HepG2 (cell line): Measurements from ENCODE around the gene CGB8. TPM values are rescaled to one million over a fixed set of nuclear protein-coding genes. Genes with fewer than 3 reads are reported as not detected.

Source experiments
- ATAC-seq: fragments of 200-7000 bp; cut with Tn5 transposase; 3 replicates; pipeline ENCODE4 v1.9.1; 2020; ENCODE audit warnings: mild to moderate bottlenecking, moderate library complexity
- BruUV-seq: library from RNA; stranded (reverse); fragments of 400-500 nt; replicated peaks from 2 replicates; lab custom pipeline; 2021; lab: Mats Ljungman, UMichigan
- CTCF ChIA-PET: fragments of 300-600 bp; formaldehyde crosslinking; extraction: SDS; loops from one replicate; lab custom pipeline; 2021; ENCODE audit warnings: low total read pairs, inconsistent platforms, low intra/inter-chr PET ratio; lab: Yijun Ruan, JAX
- POLR2A ChIA-PET: fragments of 350-600 bp; sonication (Branson Sonifier 250); formaldehyde crosslinking; loops from one replicate; lab custom pipeline; 2020; ENCODE audit warnings: antibody characterized with exemption, inconsistent platforms; lab: Yijun Ruan, JAX
- DNase-seq: peaks from one replicate; pipeline ENCODE4 v3.0.0-alpha.2; 2015; ENCODE audit warnings: low spot score
- FAIRE-seq: peaks from 3 replicates; lab custom pipeline; 2011; peaks lifted over from hg19 to GRCh38; lab: Jason Lieb, UNC
- H2AFZ ChIP-seq: one replicate; pipeline ENCODE4 v1.6.1; 2011; ENCODE audit warnings: low read length, inconsistent platforms
- H3K27ac ChIP-seq: fragments of 300-600 bp; 3 replicates; pipeline ENCODE4 v1.8.0; 2011; ENCODE audit warnings: mixed run types, mild to moderate bottlenecking, mixed read lengths, low read length, inconsistent platforms; ENCODE audit not compliant: insufficient read depth; ENCODE audit errors: extremely low read length
- H3K27me3 ChIP-seq, 2 experiments: fragments of 200-600 bp in 1 of 2; 2 replicates in 1 of 2; 3 replicates in 1 of 2; pipeline versions ENCODE4 v1.6.0 to v1.8.0; 2011; ENCODE audit warnings: low read length in 2 of 2, mild to moderate bottlenecking in 2 of 2, moderate library complexity in 2 of 2, inconsistent platforms in 1 of 2; ENCODE audit not compliant: insufficient read depth in 2 of 2, control insufficient read depth in 1 of 2
- H3K36me3 ChIP-seq, 2 experiments: fragments of 200-600 bp in 1 of 2; replicated peaks in 1 of 2; 2 replicates in 1 of 2; 3 replicates in 1 of 2; pipeline versions ENCODE4 v1.5.1 to v1.8.0; 2011; ENCODE audit warnings: low read length in 2 of 2, inconsistent platforms in 1 of 2; ENCODE audit not compliant: insufficient read depth in 2 of 2, control insufficient read depth in 1 of 2
- H3K4me1 ChIP-seq: 2 replicates; pipeline ENCODE4 v1.5.1; 2012; ENCODE audit warnings: low read length, inconsistent platforms; ENCODE audit not compliant: insufficient read depth
- H3K4me2 ChIP-seq: 2 replicates; pipeline ENCODE4 v1.6.0; 2011; ENCODE audit warnings: low read depth, low read length, inconsistent platforms
- H3K4me3 ChIP-seq, 3 experiments: fragments of 200-600 bp in 1 of 3; sonication (generic), shearing (Covaris generic) in 1 of 3; replicated peaks in 1 of 3; 2 replicates each; pipeline ENCODE4 v1.5.1; 2011 to 2016; ENCODE audit warnings: low read length in 3 of 3, inconsistent platforms in 2 of 3, low read depth in 2 of 3, mild to moderate bottlenecking in 2 of 3, control low read depth in 1 of 3, mixed read lengths in 1 of 3; ENCODE audit not compliant: insufficient read depth in 1 of 3
- H3K79me2 ChIP-seq: one replicate; pipeline ENCODE4 v1.6.1; 2011; ENCODE audit warnings: low read length, inconsistent platforms; ENCODE audit not compliant: insufficient read depth
- H3K9ac ChIP-seq: 2 replicates; pipeline ENCODE4 v1.6.0; 2011; ENCODE audit warnings: mild to moderate bottlenecking, low read depth, low read length, inconsistent platforms; ENCODE audit not compliant: insufficient read depth
- H3K9me3 ChIP-seq: 2 replicates; pipeline ENCODE4 v1.5.1; 2012; ENCODE audit warnings: mild to moderate bottlenecking, low read length
- H4K20me1 ChIP-seq: 2 replicates; pipeline ENCODE4 v1.6.0; 2011; ENCODE audit warnings: inconsistent platforms, mild to moderate bottlenecking, low read length, moderate library complexity; ENCODE audit not compliant: insufficient read depth
- ATRX ChIP-seq: sonication (generic); formaldehyde crosslinking; IDR thresholded peaks from 2 replicates; pipeline ENCODE4 v1.4.0; 2020; ENCODE audit warnings: missing genetic modification reagents, borderline replicate concordance
- CTCF ChIP-seq: sonication (generic); formaldehyde crosslinking; IDR thresholded peaks from 2 replicates; pipeline ENCODE4 v1.5.0; 2020; ENCODE audit warnings: mild to moderate bottlenecking, missing genetic modification reagents, moderate library complexity
- DR1 ChIP-seq: sonication (generic); formaldehyde crosslinking; IDR thresholded peaks from 2 replicates; pipeline ENCODE4 v1.8.0; 2021; ENCODE audit warnings: mild to moderate bottlenecking, missing genetic modification reagents, inconsistent platforms
- GFI1 ChIP-seq: sonication (generic); formaldehyde crosslinking; IDR thresholded peaks from 2 replicates; pipeline ENCODE4 v1.5.0; 2020; ENCODE audit warnings: missing genetic modification reagents, mild to moderate bottlenecking, borderline replicate concordance
- HMGXB4 ChIP-seq, 2 experiments: sonication (generic) in 1 of 2; formaldehyde crosslinking in 1 of 2; IDR thresholded peaks; 2 replicates each; pipeline versions ENCODE4 v1.4.0 to v1.6.1; 2018 to 2020; ENCODE audit warnings: missing genetic modification reagents in 2 of 2, borderline replicate concordance in 1 of 2, low read depth in 1 of 2, mild to moderate bottlenecking in 1 of 2, missing biosample characterization in 1 of 2
- HNRNPK ChIP-seq: fragments of 200-400 bp; formaldehyde crosslinking; IDR thresholded peaks from 2 replicates; pipeline ENCODE4 v1.6.1; 2018; ENCODE audit warnings: low read length, low read depth, moderate library complexity, mild to moderate bottlenecking; ENCODE audit not compliant: poor library complexity, severe bottlenecking
- SKI ChIP-seq: fragments of 450-650 bp; IDR thresholded peaks from one replicate; pipeline ENCODE4 v1.6.1; 2018; ENCODE audit warnings: mild to moderate bottlenecking; ENCODE audit not compliant: partially characterized antibody
- SMAD1 ChIP-seq: sonication (generic); formaldehyde crosslinking; IDR thresholded peaks from 2 replicates; pipeline ENCODE4 v1.4.0; 2020; ENCODE audit warnings: missing genetic modification reagents, low read depth, mild to moderate bottlenecking, borderline replicate concordance
- TOPORS ChIP-seq: sonication (generic); formaldehyde crosslinking; IDR thresholded peaks from 2 replicates; pipeline ENCODE4 v1.8.0; 2023; ENCODE audit warnings: mild to moderate bottlenecking, missing genetic modification reagents
- ZNF501 ChIP-seq: sonication (generic); formaldehyde crosslinking; IDR thresholded peaks from 2 replicates; pipeline ENCODE4 v1.5.1; 2020; ENCODE audit warnings: mild to moderate bottlenecking, moderate library complexity, missing genetic modification reagents
- ZNF883 ChIP-seq: sonication (generic); formaldehyde crosslinking; IDR thresholded peaks from 2 replicates; pipeline ENCODE4 v1.5.1; 2020; ENCODE audit warnings: mild to moderate bottlenecking, missing genetic modification reagents; ENCODE audit errors: not compliant biosample characterization
- ZSCAN31 ChIP-seq: sonication (generic); formaldehyde crosslinking; IDR thresholded peaks from 2 replicates; pipeline ENCODE4 v1.5.0; 2020; ENCODE audit warnings: low read depth, mild to moderate bottlenecking, missing genetic modification reagents
- WGBS: methylation state at CpG from one replicate; pipeline ENCODE4 v1.1.6; 2017; ENCODE audit warnings: low lambda C conversion rate; 5-methylcytosine and 5-hydroxymethylcytosine counted together
- in situ Hi-C: cut with HindIII; loops from 2 replicates; pipeline ENCODE4 v1.10.0; 2017; ENCODE audit warnings: low pct_unique_long_range_greater_than_20kb; ENCODE audit not compliant: extremely low pct_ligation_motif_present
- intact Hi-C: fragments of 100-400 bp; cut with micrococcal nuclease; formaldehyde crosslinking; loops from one replicate; pipeline ENCODE4 v1.10.0; 2022; ENCODE audit not compliant: unreplicated experiment
- polyA plus RNA-seq, 8 experiments: library from polyadenylated mRNA; depleted of rRNA in 3 of 8; stranded (reverse) in 7 of 8; unstranded in 1 of 8; fragments of >200 nt; fragmentation: Illumina TruSeq in 4 of 8; extraction: Trizol in 4 of 8; gene quantifications; 2 replicates each; pipeline versions ENCODE4 v1.2.1 to v1.2.3, GENCODE V29; 2011 to 2016; ENCODE audit warnings: low read depth in 4 of 8, missing spikeins in 1 of 8, mixed read lengths in 1 of 8; ENCODE audit not compliant: insufficient read depth in 1 of 8
- total RNA-seq, 5 experiments: library from RNA; depleted of rRNA; stranded (reverse); fragments of >200 nt; fragmentation: Illumina TruSeq; extraction: Trizol; gene quantifications; 2 replicates each; pipeline ENCODE4 v1.2.3, GENCODE V29; 2016; ENCODE audit warnings: low read depth in 1 of 5

Gene CGB8
- total and polyA plus RNA-seq, 2 of the 13 experiments (the other 11 are each of a cell fraction or from before 2014, with no cell fraction given), result not detected

GRCh38 chr19:49019242-49019932, 29.5 kb downstream of the CGB8 start:
- intact Hi-C loops, result no loop called here
- TF ChIP-seq HNRNPK (peak; percentile 39), HMGXB4 (CRISPR knock-in tag; IDR thresholded peaks at IDR 0.05; ENCODE audit: borderline replicate concordance in 1 of 2, low read depth in 1 of 2) (peak in 1 of 2 experiments; percentile 6; a peak in 1 of 4 replicates), SKI (peak; percentile 50), ATRX (CRISPR knock-in tag) (no peak), GFI1 (CRISPR knock-in tag) (no peak), DR1 (CRISPR knock-in tag) (no peak), ZNF501 (CRISPR knock-in tag) (peak; percentile 27; the same call in 1 of the 2 replicates), ZNF883 (CRISPR knock-in tag) (no peak), TOPORS (CRISPR knock-in tag) (no peak), ZSCAN31 (CRISPR knock-in tag) (0 out of 2 replicates have a peak, but pooled peaks have one; percentile 32), SMAD1 (0 out of 2 replicates have a peak, but pooled peaks have one; percentile 14), CTCF (CRISPR knock-in tag) (peak; percentile 52)

More at GRCh38 chr19:49019242-49019932, 29.5 kb downstream of the CGB8 start:
- Histone ChIP-seq H3K36me3 (peaks cover 4 to 13% of the 10 kb centered on the region in 2 experiments; a peak in 4 of 5 replicates), H3K4me3 (peak overlapping the region; percentile 53 to 63 (median 61)), H3K27me3 (peaks cover 0 to 25% of the 10 kb centered on the region in 2 experiments; a peak in 3 of 5 replicates), H3K4me2 (peak overlapping the region; percentile 98), H4K20me1 (no peaks in the 10 kb centered on the region), H3K27ac (no peak overlapping the region), H3K9me3 (no peaks in the 10 kb centered on the region), H3K4me1 (peaks cover 27% of the 10 kb centered on the region), H2AFZ (no peak overlapping the region), H3K79me2 (no peaks in the 10 kb centered on the region), H3K9ac (peak overlapping the region; percentile 54; the same call in 1 of the 2 replicates)
- FAIRE-seq (no peak), DNase-seq (peak; percentile 67), ATAC-seq (peak; percentile 71)
- in situ Hi-C loops, result no loop called here
- WGBS, result 9% methylated on average over 19 of the region's 41 CpGs
- ChIA-PET CTCF (no interaction called here), POLR2A (interaction anchor here (0.8 to 2.9 kb wide), 4 partner anchors 14 to 106 kb away, joined by 3 to 21 read pairs (median 4); partner anchors contain the start of genes GYS1 and RUVBL2)
- no TSS peak for BruUV-seq
